Stimulated activated CD4-positive, alpha-beta T cell treated with anti-CD3 and anti-CD28 coated beads, Interleukin-12 subunit alpha, Interleukin-12 subunit beta, amount 100 ng/mL, for 24 hours (primary cell): ENCODE measurements around the gene LRRC37A.
"Not testable (repeated sequence)": the region's sequence is repeated elsewhere in the genome, so short reads cannot be mapped to it uniquely, and the experiment has no call there.

Experiments
- DNase-seq, 2 experiments: peaks; one replicate each; pipeline ENCODE4 v3.0.0-alpha.2; 2020; ENCODE audit warnings: low read depth in 2 of 2

The LRRC37A gene

GRCh38 chr17:46294831-46295230, at the start of gene LRRC37A:
LRRC37A (plus strand) TSS chr17:46295131; CDS start chr17:46295134, 3 bp downstream.
- not testable (repeated sequence) for DNase-seq

GRCh38 chr17:46249153-46249552, 45.8 kb upstream of the LRRC37A start:
- DNase-seq: not testable (repeated sequence)

- not testable (repeated sequence) for DNase-seq
Observed at GRCh38 chr17:46252804-46253203, 42.1 kb upstream of the LRRC37A start.

- DNase-seq: peak; percentile 57 to 74
Observed at GRCh38 chr17:46253722-46254121, 41.2 kb upstream of the LRRC37A start.

GRCh38 chr17:46254215-46254614, 40.7 kb upstream of the LRRC37A start:
- not testable (repeated sequence) for DNase-seq

GRCh38 chr17:46256369-46256768, 38.6 kb upstream of the LRRC37A start:
- DNase-seq: not testable (repeated sequence)

- not testable (repeated sequence) for DNase-seq
Observed at GRCh38 chr17:46259845-46260661, 34.9 kb upstream of the LRRC37A start.

- no peak for DNase-seq
Observed at GRCh38 chr17:46262271-46262670, 32.7 kb upstream of the LRRC37A start.

GRCh38 chr17:46264456-46265198, 30.3 kb upstream of the LRRC37A start:
- no peak for DNase-seq

- not testable (repeated sequence) for DNase-seq
Observed at GRCh38 chr17:46266063-46266655, 28.8 kb upstream of the LRRC37A start.

GRCh38 chr17:46266656-46267544, 28.0 kb upstream of the LRRC37A start:
- DNase-seq: peak; percentile 75 to 84

GRCh38 chr17:46270032-46270431, 24.9 kb upstream of the LRRC37A start:
- no peak for DNase-seq

- no peak for DNase-seq
Observed at GRCh38 chr17:46273541-46274236, 21.2 kb upstream of the LRRC37A start.

GRCh38 chr17:46274238-46274637, 20.7 kb upstream of the LRRC37A start:
- DNase-seq: no peak

- not testable (repeated sequence) for DNase-seq
Observed at GRCh38 chr17:46276728-46277479, 18.0 kb upstream of the LRRC37A start.

GRCh38 chr17:46281336-46281735, 13.6 kb upstream of the LRRC37A start:
- not testable (repeated sequence) for DNase-seq

GRCh38 chr17:46282635-46283034, 12.3 kb upstream of the LRRC37A start:
- DNase-seq: not testable (repeated sequence)

GRCh38 chr17:46284467-46284866, 10.5 kb upstream of the LRRC37A start:
- DNase-seq: peak; percentile 38 to 40

GRCh38 chr17:46285500-46285899, 9.4 kb upstream of the LRRC37A start:
- DNase-seq: not testable (repeated sequence)

GRCh38 chr17:46286764-46287221, 8.1 kb upstream of the LRRC37A start:
- peak in 1 of 2 experiments; percentile 41 for DNase-seq
